ENCODE measurements around the gene REEP5.
"Not testable (repeated sequence)": the region's sequence is repeated elsewhere in the genome, so short reads cannot be mapped to it uniquely, and the experiment has no call there.

The REEP5 gene

GRCh38 chr5:112860929-112861637 is 60.9 kb downstream of the REEP5 start, which contains the start of gene SRP19:
TSS of gene SRP19 (plus strand) at chr5:112861287. CDS start at chr5:112861377, 90 bp downstream.
- Histone ChIP-seq H3K36me3 (ENCODE audit: insufficient read depth, low read length) (peaks cover 18% of the 10 kb centered on the region), H3K9ac (ENCODE audit: low read depth, low read length) (peak within 1 kb of the TSS; percentile 80), H3K9me3 (ENCODE audit: control insufficient read depth, insufficient read depth, low read length) (no peaks in the 10 kb centered on the region), H3K4me1 (ENCODE audit: insufficient read depth, low read length) (peaks cover 10% of the 10 kb centered on the region; the same call in 1 of the 2 replicates)

GRCh38 chr5:112860571-112860928 is 61.5 kb downstream of the REEP5 start:
- Histone ChIP-seq H3K9ac (ENCODE audit: low read depth, low read length) (peak overlapping the region; percentile 80), H3K36me3 (ENCODE audit: insufficient read depth, low read length) (peaks cover 18% of the 10 kb centered on the region)
- H3K9me3 ChIP-seq (ENCODE audit: control insufficient read depth, insufficient read depth, low read length); H3K4me1 ChIP-seq (ENCODE audit: insufficient read depth, low read length): not testable (repeated sequence)

DNA sequence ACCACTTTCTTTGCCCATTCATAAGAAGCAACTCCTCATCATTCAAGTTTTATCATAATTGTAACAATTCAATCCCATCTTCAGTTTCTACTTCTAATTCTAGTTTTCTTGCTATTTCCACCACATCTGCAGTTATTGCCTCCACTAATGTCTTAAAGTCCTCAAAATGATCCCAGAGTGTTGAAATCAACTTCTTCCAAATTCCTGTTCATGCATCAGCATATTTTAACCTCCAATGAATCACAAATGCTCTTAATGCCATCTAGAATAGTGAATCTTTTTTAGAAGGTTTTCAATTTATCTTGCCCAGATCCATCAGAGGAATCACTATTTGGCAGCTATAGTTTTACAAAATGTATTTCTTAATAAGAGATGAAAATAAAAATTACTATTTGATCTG is 64.2 kb downstream of the REEP5 start:
- Histone ChIP-seq H3K4me1 (ENCODE audit: insufficient read depth, low read length) (peaks cover 7% of the 10 kb centered on the region; the same call in 1 of the 2 replicates), H3K36me3 (ENCODE audit: insufficient read depth, low read length) (peaks cover 4% of the 10 kb centered on the region; the same call in 1 of the 2 replicates), H3K9ac (ENCODE audit: low read depth, low read length) (no peak overlapping the region), H3K9me3 (ENCODE audit: control insufficient read depth, insufficient read depth, low read length) (no peaks in the 10 kb centered on the region)

GRCh38 chr5:112854651-112855050 is 67.4 kb downstream of the REEP5 start:
- Histone ChIP-seq H3K9ac (ENCODE audit: low read depth, low read length) (no peak overlapping the region), H3K36me3 (ENCODE audit: insufficient read depth, low read length) (no peaks in the 10 kb centered on the region), H3K9me3 (ENCODE audit: control insufficient read depth, insufficient read depth, low read length) (no peaks in the 10 kb centered on the region), H3K4me1 (ENCODE audit: insufficient read depth, low read length) (no peaks in the 10 kb centered on the region)

GRCh38 chr5:112849912-112850311 is 72.1 kb downstream of the REEP5 start:
- no peaks in the 10 kb centered on the region for H3K9me3 ChIP-seq (ENCODE audit: control insufficient read depth, insufficient read depth, low read length)
- H3K9ac ChIP-seq (ENCODE audit: low read depth, low read length), result no peak overlapping the region
- H3K4me1 ChIP-seq (ENCODE audit: insufficient read depth, low read length), result 0 out of 2 replicates have a peak, but pooled peaks cover 2% of the 10 kb centered on the region
- H3K36me3 ChIP-seq (ENCODE audit: insufficient read depth, low read length), result no peaks in the 10 kb centered on the region

- H3K36me3 ChIP-seq (ENCODE audit: insufficient read depth, low read length), result no peaks in the 10 kb centered on the region
- peak overlapping the region; percentile 34; the same call in 1 of the 2 replicates for H3K9ac ChIP-seq (ENCODE audit: low read depth, low read length)
- H3K9me3 ChIP-seq (ENCODE audit: control insufficient read depth, insufficient read depth, low read length), result no peaks in the 10 kb centered on the region
- H3K4me1 ChIP-seq (ENCODE audit: insufficient read depth, low read length), result 0 out of 2 replicates have a peak, but pooled peaks cover 2% of the 10 kb centered on the region
These were observed 73.8 kb downstream of the REEP5 start for GRCh38 chr5:112848116-112848811.

DNA sequence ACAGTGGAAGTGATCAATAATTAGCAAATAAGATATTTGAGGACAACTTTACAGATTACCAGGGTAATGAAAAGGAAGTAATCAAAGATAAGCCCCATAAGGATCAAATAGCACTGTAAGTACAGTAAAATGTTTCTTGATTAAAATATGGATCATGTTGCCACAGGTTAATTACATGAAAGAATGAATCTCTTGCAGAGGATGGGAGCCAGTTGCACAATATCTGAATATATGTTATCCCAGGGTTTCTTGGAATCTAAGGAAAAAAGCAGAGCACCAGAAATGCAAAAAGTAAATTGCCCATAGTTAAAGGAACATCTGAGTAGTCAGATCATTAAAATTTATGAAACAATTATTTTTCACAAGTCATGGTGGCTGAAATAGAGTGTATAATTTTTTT is 74.7 kb downstream of the REEP5 start:
- no peaks in the 10 kb centered on the region for H3K9me3 ChIP-seq (ENCODE audit: control insufficient read depth, insufficient read depth, low read length)
- no peaks in the 10 kb centered on the region; the same call in 1 of the 2 replicates for H3K36me3 ChIP-seq (ENCODE audit: insufficient read depth, low read length)
- H3K4me1 ChIP-seq (ENCODE audit: insufficient read depth, low read length), result 0 out of 2 replicates have a peak, but pooled peaks cover 2% of the 10 kb centered on the region
- no peak overlapping the region for H3K9ac ChIP-seq (ENCODE audit: low read depth, low read length)

GRCh38 chr5:112846556-112846955 is 75.5 kb downstream of the REEP5 start:
- Histone ChIP-seq H3K36me3 (ENCODE audit: insufficient read depth, low read length) (no peaks in the 10 kb centered on the region; the same call in 1 of the 2 replicates), H3K4me1 (ENCODE audit: insufficient read depth, low read length) (0 out of 2 replicates have a peak, but pooled peaks cover 2% of the 10 kb centered on the region), H3K9ac (ENCODE audit: low read depth, low read length) (no peak overlapping the region), H3K9me3 (ENCODE audit: control insufficient read depth, insufficient read depth, low read length) (no peaks in the 10 kb centered on the region)

DNA sequence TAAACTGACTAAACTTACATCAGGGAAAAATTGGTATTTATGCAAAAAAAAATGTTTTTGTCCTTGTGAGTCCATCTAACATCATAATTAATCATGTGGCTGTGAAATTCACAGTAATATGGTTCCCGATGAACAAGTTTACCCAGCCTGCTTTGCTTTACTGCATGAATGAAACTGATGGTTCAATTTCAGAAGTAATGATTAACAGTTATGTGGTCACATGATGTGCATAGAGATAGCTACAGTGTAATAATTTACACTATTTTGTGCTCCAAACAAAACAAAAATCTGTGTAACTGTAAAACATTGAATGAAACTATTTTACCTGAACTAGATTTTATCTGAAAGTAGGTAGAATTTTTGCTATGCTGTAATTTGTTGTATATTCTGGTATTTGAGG is 77.5 kb downstream of the REEP5 start:
- Histone ChIP-seq H3K4me1 (ENCODE audit: insufficient read depth, low read length) (0 out of 2 replicates have a peak, but pooled peaks cover 2% of the 10 kb centered on the region), H3K9me3 (ENCODE audit: control insufficient read depth, insufficient read depth, low read length) (peaks cover 3% of the 10 kb centered on the region; the same call in 1 of the 2 replicates), H3K9ac (ENCODE audit: low read depth, low read length) (no peak overlapping the region), H3K36me3 (ENCODE audit: insufficient read depth, low read length) (peaks cover 7% of the 10 kb centered on the region)

DNA sequence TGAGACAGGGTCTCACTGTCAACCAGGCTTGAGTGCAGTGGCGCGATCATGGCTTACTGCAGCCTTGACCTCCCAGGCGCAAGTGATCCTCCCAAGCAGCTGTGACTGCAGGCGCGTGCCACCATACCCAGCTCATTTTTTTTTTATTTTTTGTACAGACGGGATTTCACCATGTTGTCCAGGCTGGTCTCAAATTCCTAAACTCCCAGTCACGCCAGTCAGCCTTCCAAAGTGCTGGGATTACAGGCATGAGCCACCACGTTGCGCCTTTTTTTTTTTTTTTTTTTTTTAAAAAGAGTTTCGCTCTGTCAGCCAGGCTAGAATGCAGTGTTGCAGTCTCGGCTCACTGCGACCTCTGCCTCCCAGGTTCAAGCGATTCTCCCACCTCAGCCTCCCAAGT is 88.1 kb downstream of the REEP5 start:
- Histone ChIP-seq H3K4me1 (ENCODE audit: insufficient read depth, low read length) (no peaks in the 10 kb centered on the region), H3K9me3 (ENCODE audit: control insufficient read depth, insufficient read depth, low read length) (no peaks in the 10 kb centered on the region), H3K9ac (ENCODE audit: low read depth, low read length) (no peak overlapping the region), H3K36me3 (ENCODE audit: insufficient read depth, low read length) (no peaks in the 10 kb centered on the region; the same call in 1 of the 2 replicates)

DNA sequence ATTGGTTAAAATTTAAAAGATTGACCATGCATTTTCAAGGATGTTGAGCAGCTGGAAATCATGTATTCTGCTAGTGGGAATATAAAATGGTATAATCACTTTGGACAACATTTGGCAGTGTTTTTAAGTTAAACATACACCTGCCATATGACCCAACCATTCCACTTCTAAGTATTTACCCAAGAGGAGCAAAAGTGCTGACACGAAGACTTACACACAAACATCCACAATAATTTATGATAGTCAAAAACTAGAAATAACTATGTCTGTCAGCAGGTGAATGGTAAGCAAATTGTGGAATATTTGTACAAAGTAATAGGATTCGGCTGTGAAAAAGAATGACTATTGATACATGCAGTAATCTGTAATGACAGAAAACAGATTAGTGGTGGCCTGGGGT is 91.6 kb downstream of the REEP5 start:
- H3K4me1 ChIP-seq (ENCODE audit: insufficient read depth, low read length), result peaks cover 6% of the 10 kb centered on the region; the same call in 1 of the 2 replicates
- peaks cover 3% of the 10 kb centered on the region; the same call in 1 of the 2 replicates for H3K36me3 ChIP-seq (ENCODE audit: insufficient read depth, low read length)
- no peak overlapping the region for H3K9ac ChIP-seq (ENCODE audit: low read depth, low read length)
- no peaks in the 10 kb centered on the region for H3K9me3 ChIP-seq (ENCODE audit: control insufficient read depth, insufficient read depth, low read length)

Measured in ES-I3 (cell line).